ENCODE results near the gene PWWP2B. TPM values are rescaled to one million over a fixed set of nuclear protein-coding genes. Genes with fewer than 3 reads are reported as not detected.

The PWWP2B gene
- total RNA-seq, 2 donors from 2014 or later, result 33.8 to 61.0 TPM

DNA sequence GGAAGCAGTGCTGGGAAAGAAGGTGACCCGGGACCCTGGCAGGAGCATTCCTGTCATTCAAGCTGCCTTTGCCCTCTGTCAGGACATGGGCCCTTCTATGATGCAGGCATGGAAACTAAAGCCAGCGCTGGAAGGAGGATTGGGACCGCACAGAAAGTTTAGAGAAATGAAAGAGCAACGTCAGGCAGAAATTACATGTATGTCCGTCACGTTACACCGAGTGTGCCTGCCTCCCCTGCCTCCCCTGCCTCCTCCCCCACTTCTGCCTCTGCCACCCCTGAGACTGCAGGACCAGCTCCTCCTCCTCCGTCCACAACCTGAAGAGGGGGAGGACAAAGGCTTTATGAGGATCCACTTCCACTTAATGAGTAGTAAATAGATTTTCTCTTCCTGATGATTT lies 13.9 kb upstream of the PWWP2B start:
- H3K4me1 ChIP-seq, result no peaks in the 10 kb centered on the region
- TF ChIP-seq, protein P1, sequence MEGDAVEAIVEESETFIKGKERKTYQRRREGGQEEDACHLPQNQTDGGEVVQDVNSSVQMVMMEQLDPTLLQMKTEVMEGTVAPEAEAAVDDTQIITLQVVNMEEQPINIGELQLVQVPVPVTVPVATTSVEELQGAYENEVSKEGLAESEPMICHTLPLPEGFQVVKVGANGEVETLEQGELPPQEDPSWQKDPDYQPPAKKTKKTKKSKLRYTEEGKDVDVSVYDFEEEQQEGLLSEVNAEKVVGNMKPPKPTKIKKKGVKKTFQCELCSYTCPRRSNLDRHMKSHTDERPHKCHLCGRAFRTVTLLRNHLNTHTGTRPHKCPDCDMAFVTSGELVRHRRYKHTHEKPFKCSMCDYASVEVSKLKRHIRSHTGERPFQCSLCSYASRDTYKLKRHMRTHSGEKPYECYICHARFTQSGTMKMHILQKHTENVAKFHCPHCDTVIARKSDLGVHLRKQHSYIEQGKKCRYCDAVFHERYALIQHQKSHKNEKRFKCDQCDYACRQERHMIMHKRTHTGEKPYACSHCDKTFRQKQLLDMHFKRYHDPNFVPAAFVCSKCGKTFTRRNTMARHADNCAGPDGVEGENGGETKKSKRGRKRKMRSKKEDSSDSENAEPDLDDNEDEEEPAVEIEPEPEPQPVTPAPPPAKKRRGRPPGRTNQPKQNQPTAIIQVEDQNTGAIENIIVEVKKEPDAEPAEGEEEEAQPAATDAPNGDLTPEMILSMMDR (IDR thresholded peaks at IDR 0.05), result no peak
- H3K4me3 ChIP-seq, result no peak overlapping the region
- no peaks in the 10 kb centered on the region for H3K36me3 ChIP-seq
- H3K27me3 ChIP-seq, result no peaks in the 10 kb centered on the region
- no peak overlapping the region for H3K9ac ChIP-seq (ENCODE audit: low read depth in 2 of 2, low read length in 2 of 2)
- intact Hi-C loops (cut with DNase I), result loop anchor here (5.0 to 10.0 kb wide), 2 partner anchors 192 to 259 kb away; no protein-coding TSS in a partner anchor
- no peak for DNase-seq
- no peak overlapping the region for H3K27ac ChIP-seq
- H3K9me3 ChIP-seq, result no peaks in the 10 kb centered on the region

DNA sequence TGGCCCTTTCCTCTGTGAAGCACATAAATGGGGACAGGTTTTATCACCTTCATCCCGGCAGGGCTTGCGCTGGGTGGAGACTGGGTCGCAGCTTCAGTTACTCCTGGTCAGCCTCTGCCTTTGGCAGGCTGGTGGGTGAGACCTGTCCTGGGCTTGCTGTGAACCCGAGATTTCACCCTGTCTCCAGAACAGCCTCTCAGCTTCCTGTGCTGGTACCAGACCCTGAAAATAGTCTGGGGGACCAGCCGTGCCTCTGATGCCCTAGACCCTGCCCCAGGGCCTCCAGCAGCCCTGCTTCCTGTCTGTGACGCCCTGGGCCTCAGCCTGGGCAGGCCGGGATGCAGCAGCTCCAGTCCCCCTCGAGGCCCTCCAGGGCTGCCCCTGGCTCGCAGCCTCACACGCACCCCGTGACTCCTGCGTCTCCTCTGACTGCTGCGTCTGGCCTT lies 13.2 kb upstream of the PWWP2B start:
- H3K27ac ChIP-seq, result no peak overlapping the region
- DNase-seq, result no peak
- H3K27me3 ChIP-seq, result no peaks in the 10 kb centered on the region
- H3K9me3 ChIP-seq, result no peaks in the 10 kb centered on the region
- H3K9ac ChIP-seq (ENCODE audit: low read depth in 2 of 2, low read length in 2 of 2), result no peak overlapping the region
- no peaks in the 10 kb centered on the region for H3K36me3 ChIP-seq
- intact Hi-C loops (cut with DNase I), result loop anchor here (5.0 to 10.0 kb wide), 2 partner anchors 191 to 259 kb away; no protein-coding TSS in a partner anchor
- no peak overlapping the region for H3K4me3 ChIP-seq
- TF ChIP-seq, protein P1 (IDR thresholded peaks at IDR 0.05), result no peak
- H3K4me1 ChIP-seq, result no peaks in the 10 kb centered on the region

DNA sequence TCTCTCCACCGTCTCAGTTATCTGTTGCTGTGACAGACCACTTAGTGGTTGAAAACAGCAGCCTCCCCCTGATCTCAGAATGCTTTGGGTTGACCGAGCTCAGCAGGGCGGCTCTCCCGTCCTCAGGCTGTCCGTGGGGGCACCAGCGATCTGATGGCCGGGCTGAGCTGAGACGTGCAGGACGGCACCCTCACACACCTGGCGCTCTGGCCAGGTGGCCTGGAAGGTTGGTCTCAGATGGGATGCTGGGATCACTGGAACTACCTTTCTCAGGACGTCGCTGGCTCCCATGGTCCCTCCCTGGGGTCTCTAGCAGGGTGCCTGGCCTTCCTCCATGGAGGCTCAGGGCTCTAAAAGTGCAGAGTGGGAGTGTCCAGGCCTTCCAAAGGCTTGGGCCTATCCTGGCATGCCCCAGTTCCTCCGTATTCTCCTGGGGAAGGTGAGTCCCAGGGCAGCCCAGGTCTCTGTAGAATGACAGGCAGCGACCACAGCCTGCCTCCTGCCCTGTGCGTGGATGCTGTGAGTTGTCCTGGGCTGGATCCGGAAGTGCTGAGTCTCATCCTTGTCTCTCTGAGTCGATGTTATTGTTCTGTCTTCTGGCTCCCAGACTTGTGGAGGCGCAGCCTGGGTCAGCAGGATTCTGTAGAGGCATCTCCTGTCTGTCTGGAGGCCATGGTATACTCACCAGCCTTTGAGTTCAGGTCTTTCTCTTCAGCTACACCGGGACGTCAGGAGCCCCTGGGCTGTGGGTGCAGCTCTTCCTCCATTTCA lies 12.2 kb upstream of the PWWP2B start:
- H3K4me3 ChIP-seq, result no peak overlapping the region
- H3K9me3 ChIP-seq, result no peaks in the 10 kb centered on the region
- DNase-seq, result no peak
- intact Hi-C loops (cut with DNase I), result loop anchor here (5.0 to 10.0 kb wide), 2 partner anchors 190 to 257 kb away; no protein-coding TSS in a partner anchor
- no peaks in the 10 kb centered on the region for H3K36me3 ChIP-seq
- no peak overlapping the region for H3K27ac ChIP-seq
- H3K27me3 ChIP-seq, result no peaks in the 10 kb centered on the region
- no peak overlapping the region for H3K9ac ChIP-seq (ENCODE audit: low read depth in 2 of 2, low read length in 2 of 2)
- TF ChIP-seq, protein P1 (IDR thresholded peaks at IDR 0.05), result no peak
- no peaks in the 10 kb centered on the region for H3K4me1 ChIP-seq

DNA sequence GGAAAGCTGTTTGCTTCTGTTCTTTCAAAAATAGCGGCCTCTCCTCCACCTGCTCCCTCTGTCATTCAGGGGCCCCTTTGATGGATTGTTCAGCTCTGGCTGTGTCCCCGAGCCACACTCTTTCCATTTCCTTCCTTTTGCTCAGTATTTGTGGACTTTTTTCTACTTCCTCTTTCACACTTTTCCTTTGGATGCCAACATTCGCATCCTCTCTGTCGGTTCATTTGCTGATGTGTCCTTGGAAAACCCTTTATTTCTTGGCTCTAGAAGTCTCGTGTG lies 11.7 kb upstream of the PWWP2B start:
- Histone ChIP-seq H3K9ac (ENCODE audit: low read depth in 2 of 2, low read length in 2 of 2) (no peak overlapping the region), H3K27me3 (no peaks in the 10 kb centered on the region), H3K4me1 (no peaks in the 10 kb centered on the region), H3K9me3 (no peaks in the 10 kb centered on the region), H3K27ac (no peak overlapping the region), H3K36me3 (no peaks in the 10 kb centered on the region), H3K4me3 (no peak overlapping the region)
- no peak for DNase-seq
- intact Hi-C loops (cut with DNase I), result loop anchor here (10.0 kb wide), 1 partner anchor 189 kb away; no protein-coding TSS in a partner anchor
- TF ChIP-seq, protein P1 (IDR thresholded peaks at IDR 0.05), result no peak

DNA sequence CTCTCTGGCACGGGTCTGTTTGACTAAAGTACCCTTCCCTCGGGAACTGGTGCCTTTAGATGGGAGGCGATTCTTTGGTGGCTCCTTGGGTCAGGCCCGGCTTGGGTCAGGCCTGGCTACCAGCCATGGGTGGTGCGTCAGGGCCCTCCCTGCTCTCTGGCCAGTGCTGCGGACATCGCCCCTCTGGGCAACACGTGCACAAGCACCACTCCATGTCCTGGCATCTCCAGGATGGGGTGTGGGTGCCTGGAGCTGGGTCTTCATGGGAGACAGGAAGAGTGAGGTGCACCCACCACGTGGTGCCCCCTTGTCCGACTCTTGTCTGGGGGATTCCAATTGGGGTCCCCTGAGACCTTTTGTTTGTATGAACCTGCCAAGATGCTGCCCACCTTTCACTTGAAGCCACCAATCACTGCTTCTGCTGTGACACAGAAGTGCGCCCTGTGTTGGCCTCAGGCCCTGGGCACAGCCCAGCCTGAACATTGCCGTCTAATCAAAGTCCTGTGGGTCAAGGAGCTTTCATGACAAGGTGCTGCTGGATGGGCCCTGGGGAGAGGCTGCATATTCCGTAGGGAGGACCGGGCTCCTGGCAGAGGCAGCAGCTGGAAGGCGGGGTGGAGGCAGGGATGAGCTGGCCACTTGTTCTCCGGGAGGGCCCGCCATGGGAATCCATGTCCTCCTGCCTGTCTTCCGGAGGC lies 11.1 kb upstream of the PWWP2B start:
- DNase-seq, result no peak
- H3K36me3 ChIP-seq, result no peaks in the 10 kb centered on the region
- no peak overlapping the region for H3K9ac ChIP-seq (ENCODE audit: low read depth in 2 of 2, low read length in 2 of 2)
- intact Hi-C loops (cut with DNase I), result loop anchor here (2.0 to 10.0 kb wide), 2 partner anchors 67 to 189 kb away; no protein-coding TSS in a partner anchor
- no peak overlapping the region for H3K27ac ChIP-seq
- no peaks in the 10 kb centered on the region for H3K9me3 ChIP-seq
- no peaks in the 10 kb centered on the region for H3K27me3 ChIP-seq
- TF ChIP-seq, protein P1 (IDR thresholded peaks at IDR 0.05), result no peak
- no peak overlapping the region for H3K4me3 ChIP-seq
- no peaks in the 10 kb centered on the region for H3K4me1 ChIP-seq
